H9 (cell line): Measurements from ENCODE around the gene ACKR3. TPM values are rescaled to one million over a fixed set of nuclear protein-coding genes. Genes with fewer than 3 reads are reported as not detected.

ENCODE experiments used
- DNase-seq: peaks from one replicate; pipeline ENCODE4 v3.0.0-alpha.2; 2017
- H2AFZ ChIP-seq: one replicate; pipeline ENCODE4 v1.6.1; 2013; ENCODE audit warnings: mild to moderate bottlenecking, low read length, control low read depth, moderate library complexity
- H2AK5ac ChIP-seq: 2 replicates; pipeline ENCODE4 v1.6.1; 2013; ENCODE audit warnings: low read length, control low read depth, mixed read lengths; ENCODE audit not compliant: insufficient read length
- H2BK120ac ChIP-seq: one replicate; pipeline ENCODE4 v1.6.1; 2013; ENCODE audit warnings: low read depth, mild to moderate bottlenecking, low read length, control low read depth, inconsistent platforms; ENCODE audit not compliant: poor library complexity, severe bottlenecking
- H2BK12ac ChIP-seq: 2 replicates; pipeline ENCODE4 v1.6.1; 2013; ENCODE audit warnings: low read length, control low read depth, mixed read lengths, low read depth; ENCODE audit not compliant: insufficient read length
- H2BK15ac ChIP-seq: 2 replicates; pipeline ENCODE4 v1.6.1; 2013; ENCODE audit warnings: low read depth, low read length, control low read depth
- H2BK20ac ChIP-seq: one replicate; pipeline ENCODE4 v1.6.1; 2013; ENCODE audit warnings: low read depth, mild to moderate bottlenecking, low read length, control low read depth, inconsistent platforms; ENCODE audit not compliant: poor library complexity, severe bottlenecking
- H2BK5ac ChIP-seq: 2 replicates; pipeline ENCODE4 v1.6.1; 2013; ENCODE audit warnings: low read length, control low read depth, mixed read lengths; ENCODE audit not compliant: insufficient read length
- H3K14ac ChIP-seq: 2 replicates; pipeline ENCODE4 v1.6.1; 2013; ENCODE audit warnings: low read length, control low read depth; ENCODE audit not compliant: insufficient read depth
- H3K18ac ChIP-seq: 2 replicates; pipeline ENCODE4 v1.6.1; 2013; ENCODE audit warnings: low read depth, mild to moderate bottlenecking, mixed read lengths, low read length, control low read depth; ENCODE audit not compliant: insufficient read length
- H3K23ac ChIP-seq: 2 replicates; pipeline ENCODE4 v1.6.1; 2013; ENCODE audit warnings: low read length, control low read depth, mixed read lengths, low read depth; ENCODE audit not compliant: insufficient read length
- H3K23me2 ChIP-seq: 2 replicates; pipeline ENCODE4 v1.6.1; 2013; ENCODE audit warnings: low read depth, mild to moderate bottlenecking, mixed read lengths, low read length, control low read depth; ENCODE audit not compliant: insufficient read length, poor library complexity, severe bottlenecking
- H3K27ac ChIP-seq: 2 replicates; pipeline ENCODE4 v1.5.1; 2013; ENCODE audit warnings: low read length, control low read depth, mixed read lengths, low read depth; ENCODE audit not compliant: insufficient read length
- H3K27me3 ChIP-seq: 2 replicates; pipeline ENCODE4 v1.6.1; 2013; ENCODE audit warnings: low read length, control low read depth, inconsistent platforms; ENCODE audit not compliant: insufficient read depth
- H3K4ac ChIP-seq: 2 replicates; pipeline ENCODE4 v1.6.1; 2013; ENCODE audit warnings: low read depth, mild to moderate bottlenecking, control low read depth, inconsistent platforms, low read length, moderate library complexity
- H3K4me1 ChIP-seq: 2 replicates; pipeline ENCODE4 v1.6.1; 2013; ENCODE audit warnings: low read length, control low read depth, inconsistent platforms; ENCODE audit not compliant: insufficient read depth
- H3K4me2 ChIP-seq: 2 replicates; pipeline ENCODE4 v1.6.1; 2013; ENCODE audit warnings: low read length, control low read depth, mixed read lengths; ENCODE audit not compliant: insufficient read length, insufficient read depth
- H3K56ac ChIP-seq: 2 replicates; pipeline ENCODE4 v1.6.1; 2013; ENCODE audit warnings: low read depth, mild to moderate bottlenecking, mixed read lengths, low read length, control low read depth; ENCODE audit not compliant: insufficient read length
- H3K79me1 ChIP-seq: 2 replicates; pipeline ENCODE4 v1.6.1; 2013; ENCODE audit warnings: low read depth, mild to moderate bottlenecking, moderate library complexity, low read length, control low read depth, inconsistent platforms; ENCODE audit not compliant: insufficient read depth, poor library complexity, severe bottlenecking
- H3K79me2 ChIP-seq: 2 replicates; pipeline ENCODE4 v1.6.1; 2013; ENCODE audit warnings: low read length, control low read depth, inconsistent platforms; ENCODE audit not compliant: insufficient read depth
- H3K9ac ChIP-seq: 2 replicates; pipeline ENCODE4 v1.6.1; 2013; ENCODE audit warnings: low read length, control low read depth, mixed read lengths; ENCODE audit not compliant: insufficient read length; ENCODE audit errors: extremely low read depth
- H3K9me3 ChIP-seq: one replicate; pipeline ENCODE4 v1.6.1; 2013; ENCODE audit warnings: low read depth, low read length, inconsistent platforms; ENCODE audit not compliant: control insufficient read depth
- H3T11ph ChIP-seq: one replicate; pipeline ENCODE4 v1.6.1; 2013; ENCODE audit warnings: mild to moderate bottlenecking, low read length, control low read depth, inconsistent platforms
- H4K20me1 ChIP-seq: one replicate; pipeline ENCODE4 v1.6.1; 2013; ENCODE audit not compliant: control insufficient read depth, insufficient read length, insufficient read depth
- H4K5ac ChIP-seq: 2 replicates; pipeline ENCODE4 v1.6.1; 2013; ENCODE audit warnings: low read depth, mild to moderate bottlenecking, mixed read lengths, low read length, control low read depth; ENCODE audit not compliant: insufficient read length
- H4K8ac ChIP-seq: replicated peaks from 2 replicates; pipeline ENCODE4 v1.6.1; 2013; ENCODE audit warnings: low read length, control low read depth, mixed read lengths, low read depth; ENCODE audit not compliant: insufficient read length
- H4K91ac ChIP-seq: 2 replicates; pipeline ENCODE4 v1.6.1; 2013; ENCODE audit warnings: low read depth, mild to moderate bottlenecking, moderate library complexity, mixed read lengths, low read length, control low read depth; ENCODE audit not compliant: insufficient read length
- H3K27ac Mint-ChIP-seq, 3 experiments: 2 replicates in 2 of 3; 3 replicates in 1 of 3; pipeline ENCODE4 v1.8.0; 2020 to 2021; ENCODE audit warnings: mixed read lengths in 3 of 3, mild to moderate bottlenecking in 1 of 3, moderate library complexity in 1 of 3
- H3K27me3 Mint-ChIP-seq: 2 replicates; pipeline ENCODE4 v1.8.0; 2021; ENCODE audit warnings: low read depth, mild to moderate bottlenecking, moderate library complexity, mixed read lengths
- H3K36me3 Mint-ChIP-seq, 3 experiments: 2 replicates in 2 of 3; 3 replicates in 1 of 3; pipeline ENCODE4 v1.8.0; 2020 to 2021; ENCODE audit warnings: low read depth in 3 of 3, mixed read lengths in 3 of 3; ENCODE audit not compliant: insufficient read depth in 1 of 3
- H3K4me1 Mint-ChIP-seq, 2 experiments: 2 replicates each; pipeline ENCODE4 v1.8.0; 2020; ENCODE audit warnings: mixed read lengths in 2 of 2
- H3K4me3 Mint-ChIP-seq, 2 experiments: 2 replicates in 1 of 2; 3 replicates in 1 of 2; pipeline ENCODE4 v1.8.0; 2020 to 2021; ENCODE audit warnings: mild to moderate bottlenecking in 2 of 2, mixed read lengths in 2 of 2, moderate library complexity in 1 of 2
- H3K9me3 Mint-ChIP-seq, 2 experiments: 2 replicates in 1 of 2; 3 replicates in 1 of 2; pipeline ENCODE4 v1.8.0; 2020; ENCODE audit warnings: mild to moderate bottlenecking in 2 of 2, mixed read lengths in 2 of 2, moderate library complexity in 1 of 2
- CTCF ChIP-seq: fragments of 200-600 bp; sonication (generic); conservative IDR thresholded peaks from 3 replicates; pipeline ENCODE4 v1.8.0; 2021; ENCODE audit warnings: antibody characterized with exemption, mild to moderate bottlenecking
- WGBS: extraction: QIAGEN DNeasy Blood & Tissue Kit; methylation state at CpG from one replicate; pipeline ENCODE4 v1.1.7; 2013; ENCODE audit warnings: missing lambda C conversion rate, low lambda C conversion rate, mixed read lengths; ENCODE audit not compliant: insufficient read length; ENCODE audit errors: extremely low coverage; 5-methylcytosine and 5-hydroxymethylcytosine counted together
- total RNA-seq: library from RNA; stranded (reverse); gene quantifications from 2 replicates; pipeline ENCODE4 v1.2.1, GENCODE V29; 2021

Gene ACKR3
- total RNA-seq, 1 experiment from 2014 or later: 0.44 TPM

DNA sequence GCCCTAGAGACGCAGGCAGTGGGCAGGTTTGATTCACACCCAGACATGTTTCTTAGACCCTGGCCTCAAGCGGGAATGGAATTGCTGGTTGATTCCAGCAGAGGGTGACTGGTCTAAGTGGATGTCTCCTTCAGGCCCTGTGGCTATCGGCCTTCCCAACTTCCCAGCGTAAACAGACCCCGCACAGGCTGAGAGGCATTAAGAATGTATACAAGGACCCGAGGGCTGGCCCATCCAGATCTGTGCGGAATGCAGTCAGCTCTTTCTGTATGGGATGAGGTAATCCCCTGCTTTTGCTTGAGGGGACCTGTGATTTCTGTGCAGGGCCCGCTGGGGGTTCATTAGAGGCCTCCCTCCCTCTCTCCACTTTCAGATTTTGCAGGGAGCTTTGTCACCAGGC, 6.5 kb downstream of the ACKR3 start:
- Histone ChIP-seq H4K20me1 (no peaks in the 10 kb centered on the region), H3K9me3 (no peaks in the 10 kb centered on the region), H3K23me2 (no peaks in the 10 kb centered on the region), H3K79me1 (no peaks in the 10 kb centered on the region), H2AFZ (no peak overlapping the region), H3K18ac (no peak overlapping the region), H3K79me2 (no peaks in the 10 kb centered on the region), H2AK5ac (no peak overlapping the region), H3T11ph (no peak overlapping the region), H3K4ac (no peak overlapping the region), H3K56ac (no peak overlapping the region), H3K9ac (no peak overlapping the region), H2BK120ac (no peak overlapping the region), H4K8ac (no peak overlapping the region), H2BK12ac (no peak overlapping the region), H2BK5ac (no peak overlapping the region), H3K23ac (no peak overlapping the region), H3K27me3 (no peaks in the 10 kb centered on the region), H3K27ac (no peak overlapping the region), H2BK15ac (no peak overlapping the region), H3K14ac (no peak overlapping the region), H4K91ac (no peak overlapping the region), H3K4me1 (peaks cover 2% of the 10 kb centered on the region; the same call in 1 of the 2 replicates), H3K4me2 (no peak overlapping the region), H4K5ac (no peak overlapping the region), H2BK20ac (no peak overlapping the region)
- Mint-ChIP-seq H3K4me1 (peaks cover 59 to 66% of the 10 kb centered on the region in 2 experiments), H3K27me3 (no peaks in the 10 kb centered on the region; the same call in 1 of the 2 replicates), H3K4me3 (no peak overlapping the region), H3K36me3 (peaks cover 0 to 9% (median 6%) of the 10 kb centered on the region in 3 experiments; a peak in 5 of 7 replicates), H3K9me3 (no peaks in the 10 kb centered on the region), H3K27ac (peak overlapping the region in 1 of 3 experiments; percentile 22; a peak in 2 of 7 replicates)
- WGBS: no CpG with 5 or more reads among the region's 8 CpGs
- DNase-seq: peak; percentile 53
- TF ChIP-seq CTCF: no peak; the same call in 2 of the 3 replicates
